ENCODE results near the gene PHGDH.

The PHGDH gene

DNA sequence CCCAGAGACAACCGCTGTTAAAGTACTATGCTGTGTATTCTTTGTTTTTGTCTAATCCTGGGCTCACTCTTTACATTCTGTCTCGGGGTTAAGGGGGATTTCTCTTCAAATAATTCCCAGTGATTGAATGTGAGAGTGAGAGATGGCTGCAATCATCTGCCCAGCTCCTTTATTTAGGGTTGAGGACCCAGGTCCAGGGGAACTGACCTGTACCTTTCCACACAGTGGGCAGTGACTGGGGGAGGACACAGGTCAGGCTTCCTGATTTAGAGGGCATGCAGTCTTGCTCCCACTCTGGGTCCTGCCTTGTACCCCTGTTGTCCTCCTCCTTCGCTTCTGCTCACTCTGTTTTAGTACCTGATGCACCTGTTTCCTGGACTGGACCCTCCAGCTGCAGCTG lies 22.0 kb downstream of the PHGDH start:
- DNase-seq, result no peak

- DNase-seq, result no peak
Measured at GRCh38 chr1:119735217-119735616, 23.5 kb downstream of the PHGDH start.

DNA sequence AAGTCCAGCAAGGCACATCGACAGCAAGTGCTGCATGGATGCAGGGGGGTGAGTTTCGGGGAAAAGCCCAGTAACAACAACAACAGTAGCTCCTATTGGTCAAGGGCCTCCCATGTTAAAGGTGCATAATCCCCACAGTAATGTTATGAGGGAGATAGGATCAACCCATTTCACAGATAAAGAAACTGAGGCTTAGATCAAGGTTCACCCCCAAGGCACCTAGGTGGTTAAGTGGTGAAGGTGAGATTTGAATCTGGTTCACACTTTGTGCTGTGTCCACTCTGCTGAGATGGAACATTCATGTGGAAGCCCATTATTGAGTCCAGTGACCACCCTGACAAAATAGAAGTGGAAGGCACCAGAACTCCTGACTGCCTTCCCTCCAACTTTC lies 24.9 kb downstream of the PHGDH start:
- no peak for DNase-seq

- DNase-seq, result no peak
Measured at GRCh38 chr1:119737040-119737682, 25.4 kb downstream of the PHGDH start.

DNA sequence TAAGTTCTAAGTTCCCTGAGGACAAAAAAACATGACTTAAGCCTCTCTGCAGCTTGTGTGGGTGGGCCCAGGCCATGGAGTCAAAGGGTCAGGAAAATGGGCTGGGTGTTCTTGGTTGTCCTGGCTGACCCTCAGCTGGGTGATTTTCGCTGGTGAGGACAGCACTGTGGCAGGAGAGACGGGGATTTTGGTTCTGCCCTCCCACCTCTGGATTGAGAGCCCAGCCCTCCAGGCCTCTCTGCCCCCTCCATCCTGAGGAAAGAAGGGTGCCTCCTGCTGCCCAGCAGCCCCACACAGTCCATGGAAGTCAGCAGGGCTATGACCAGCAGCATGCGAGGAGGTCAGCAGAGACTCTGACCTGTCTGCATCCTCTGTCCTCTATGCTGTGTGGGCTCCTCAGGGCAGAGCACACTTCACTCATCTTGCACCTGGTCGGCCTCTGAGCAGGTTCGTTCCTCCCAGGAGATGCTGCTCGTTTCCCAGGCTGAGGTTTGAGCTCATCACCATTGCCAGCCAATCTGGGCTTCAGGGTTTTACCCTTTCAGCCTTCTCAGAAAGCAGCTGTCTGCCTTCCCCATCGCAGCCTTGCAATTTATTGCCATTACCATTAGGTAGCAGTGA lies 26.5 kb downstream of the PHGDH start:
- DNase-seq, result no peak

- DNase-seq, result no peak
Measured at GRCh38 chr1:119739150-119739549, 27.4 kb downstream of the PHGDH start.

- DNase-seq, result no peak
Measured at GRCh38 chr1:119740261-119740660, 28.5 kb downstream of the PHGDH start.

DNA sequence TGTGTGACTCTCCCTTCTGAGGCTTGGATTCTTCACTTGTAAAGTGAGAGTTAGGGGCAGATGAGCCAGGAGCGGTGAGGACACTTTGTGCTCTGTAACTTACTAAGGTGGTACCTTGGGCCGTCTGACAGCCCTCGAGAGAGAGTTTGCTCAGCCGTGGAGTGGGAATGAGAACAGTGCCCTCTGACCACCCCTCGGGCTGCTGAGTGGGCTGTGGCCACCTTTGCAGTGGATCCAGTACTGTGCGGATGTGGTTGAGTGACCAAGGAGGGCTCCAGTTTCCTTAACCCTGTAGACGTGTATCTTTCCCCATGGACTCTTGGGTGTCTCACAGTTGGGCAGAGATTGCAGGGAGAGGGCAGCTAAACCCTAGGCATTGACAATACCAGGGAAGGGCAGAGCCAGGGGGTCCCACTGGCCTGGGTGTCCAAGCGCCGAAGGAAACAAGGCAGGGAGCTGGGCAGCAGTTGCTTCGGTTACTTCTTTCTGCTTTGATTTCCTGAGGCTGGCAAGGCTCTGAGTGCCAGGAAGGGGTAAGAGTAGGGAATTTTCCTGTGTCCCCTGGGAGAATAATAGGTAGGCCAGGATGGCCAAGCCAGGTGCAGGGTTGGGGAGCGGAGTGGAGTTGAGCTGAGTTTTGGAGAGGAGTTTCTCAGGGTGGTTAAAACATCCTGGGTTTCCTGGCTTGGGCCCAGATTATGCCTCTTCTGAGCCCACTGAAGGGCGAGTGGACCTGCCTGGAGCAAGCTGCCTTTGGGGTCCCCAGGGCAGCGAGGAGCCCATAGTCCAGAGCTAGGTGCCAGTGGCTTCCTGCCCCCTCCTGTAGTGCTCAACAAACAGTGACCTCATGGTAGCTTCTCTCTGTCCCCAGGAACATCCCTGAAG lies 29.4 kb downstream of the PHGDH start:
- no peak for DNase-seq

GRCh38 chr1:119742202-119742601 lies 30.5 kb downstream of the PHGDH start:
- DNase-seq, result no peak

GRCh38 chr1:119742677-119743076 lies 30.9 kb downstream of the PHGDH start:
- DNase-seq, result no peak

- DNase-seq, result no peak
Measured at GRCh38 chr1:119743308-119743707, 31.6 kb downstream of the PHGDH start.

GRCh38 chr1:119743776-119744597 lies 32.3 kb downstream of the PHGDH start:
- peak; percentile 25 for DNase-seq

GRCh38 chr1:119744598-119744942 lies 32.8 kb downstream of the PHGDH start:
- DNase-seq, result no peak

DNA sequence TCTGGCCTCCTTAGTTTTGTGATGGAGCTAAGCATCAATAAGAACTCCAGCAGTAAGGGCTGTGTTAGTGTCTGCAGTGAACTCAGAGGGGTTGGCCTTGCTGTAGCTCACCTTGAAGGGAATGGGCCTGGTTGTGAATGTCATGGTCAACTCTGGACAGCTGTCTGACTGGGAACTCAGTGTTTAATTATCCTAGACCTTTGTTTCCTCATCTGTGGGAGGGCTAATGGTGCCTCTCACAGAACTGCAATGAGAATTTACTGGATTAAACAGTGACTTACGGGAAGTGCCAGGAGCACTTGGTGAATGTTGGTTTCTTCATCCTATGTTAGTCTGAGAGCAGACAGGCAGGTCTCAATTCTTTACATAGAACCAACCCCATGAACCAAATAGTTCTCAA lies 33.3 kb downstream of the PHGDH start:
- DNase-seq, result no peak

- DNase-seq, result no peak
Measured at GRCh38 chr1:119747451-119747850, 35.7 kb downstream of the PHGDH start.

DNA sequence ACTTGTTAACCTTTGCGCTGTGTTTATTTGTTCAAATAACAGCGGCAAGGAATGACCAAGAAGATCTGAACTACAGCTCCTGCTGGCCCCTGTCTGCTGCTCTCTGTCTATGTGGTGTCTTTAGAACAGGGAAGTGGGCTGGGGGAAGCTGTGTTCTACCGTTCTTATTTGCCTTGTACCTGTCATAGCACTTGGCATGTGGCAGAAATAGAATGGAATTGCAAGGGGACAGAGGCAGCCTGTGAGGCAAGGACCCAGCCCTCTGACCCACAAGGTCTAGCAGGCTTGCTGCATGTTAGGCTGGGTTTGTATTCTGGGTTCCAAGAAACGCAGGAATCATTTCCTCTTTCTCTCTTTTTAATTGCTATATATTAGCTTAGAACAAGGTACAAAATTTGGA lies 36.3 kb downstream of the PHGDH start:
- no peak for DNase-seq

- no peak for DNase-seq
Measured at GRCh38 chr1:119752592-119752991, 40.9 kb downstream of the PHGDH start.

- DNase-seq, result no peak
Measured at GRCh38 chr1:119758584-119758983, 46.9 kb downstream of the PHGDH start.

DNA sequence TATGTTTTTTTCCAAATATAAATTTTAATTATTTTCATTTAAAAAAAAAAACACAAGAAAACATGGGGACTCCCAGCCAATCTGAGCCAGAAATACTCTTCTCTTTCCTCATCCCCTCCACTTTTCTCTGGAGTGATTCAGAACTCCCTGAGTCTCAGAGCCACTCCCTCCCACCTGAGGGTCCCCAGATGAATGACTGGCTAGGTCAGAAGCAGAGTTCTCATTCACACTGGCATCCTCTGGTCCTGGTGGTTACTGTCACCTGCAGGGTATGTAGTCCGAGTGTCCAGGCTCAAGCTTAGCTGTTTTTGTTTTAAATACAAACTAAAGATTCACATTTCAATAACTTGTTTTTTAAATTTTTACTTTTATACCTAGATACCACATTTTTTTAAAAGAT lies 50.7 kb downstream of the PHGDH start:
- DNase-seq, result no peak

GRCh38 chr1:119762953-119763352 lies 51.2 kb downstream of the PHGDH start:
- DNase-seq, result no peak

- no peak for DNase-seq
Measured at GRCh38 chr1:119764220-119764619, 52.5 kb downstream of the PHGDH start.

- no peak for DNase-seq
Measured at GRCh38 chr1:119766374-119766794, 54.6 kb downstream of the PHGDH start.

GRCh38 chr1:119767486-119767885 lies 55.8 kb downstream of the PHGDH start:
- no peak for DNase-seq
